Transverse colon (tissue), 4 donors: Measurements from ENCODE around the gene ANKRD18A.

Source experiments
- CTCF ChIP-seq, 5 experiments: fragments of 200-600 bp in 3 of 5; fragments of 450-650 bp in 2 of 5; sonication (generic) in 3 of 5; IDR thresholded peaks; 1 replicate in 2 of 5; 2 replicates in 3 of 5; pipeline ENCODE4 v1.5.1; 2016 to 2017; ENCODE audit warnings: antibody characterized with exemption in 5 of 5, inconsistent platforms in 3 of 5, mild to moderate bottlenecking in 2 of 5, moderate library complexity in 1 of 5
- EP300 ChIP-seq: sonication (generic); formaldehyde crosslinking; IDR thresholded peaks from one replicate; pipeline ENCODE4 v1.6.1; 2017; ENCODE audit warnings: antibody characterized with exemption, low read depth
- POLR2A ChIP-seq: fragments of 450-650 bp; IDR thresholded peaks from one replicate; pipeline ENCODE4 v1.6.1; 2016; ENCODE audit warnings: antibody characterized with exemption, mild to moderate bottlenecking, moderate library complexity
- POLR2AphosphoS5 ChIP-seq, 3 donors: sonication (generic); formaldehyde crosslinking; IDR thresholded peaks; one replicate each; pipeline ENCODE4 v1.6.1; 2016; ENCODE audit warnings: antibody characterized with exemption in 3 of 3

- no peak for TF ChIP-seq CTCF (IDR thresholded peaks at IDR 0.05)
- no peak for TF ChIP-seq POLR2AphosphoS5 (IDR thresholded peaks at IDR 0.05)
- TF ChIP-seq POLR2A: no peak
- no peak for TF ChIP-seq EP300
Observed at GRCh38 chr9:38622951-38623350, 2.6 kb upstream of the ANKRD18A start.
